ENCODE measurements around the gene C7orf57. TPM values are rescaled to one million over a fixed set of nuclear protein-coding genes. Genes with fewer than 3 reads are reported as not detected.

The C7orf57 gene
- total RNA-seq, 1 experiment from 2014 or later = 0.15 TPM

DNA sequence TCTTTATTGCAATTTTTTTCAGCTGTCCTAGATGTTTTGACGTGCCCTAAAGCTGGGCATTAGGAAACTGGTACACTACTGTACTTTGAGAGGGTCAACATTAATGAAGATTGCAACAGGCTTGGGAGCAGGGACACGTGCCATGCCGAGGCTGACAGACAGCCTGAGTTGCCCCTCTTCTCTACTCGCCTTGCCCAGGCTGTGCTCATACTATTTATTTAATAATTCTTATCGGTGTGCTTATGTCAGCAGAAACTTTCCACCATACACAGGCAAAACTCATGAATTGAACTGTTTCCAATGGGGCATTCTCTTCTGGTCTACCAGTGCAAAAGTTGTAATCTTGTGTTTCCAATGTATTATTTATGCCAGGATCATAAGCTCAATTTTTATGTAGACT lies 24.4 kb downstream of the C7orf57 start:
- no TSS peak for BruUV-seq (replicated peaks)
- Histone ChIP-seq H3K9ac (ENCODE audit: low read length) (no peak overlapping the region), H3K27ac (ENCODE audit: low read depth, low read length) (no peak overlapping the region), H3K36me3 (ENCODE audit: control insufficient read depth in 1 of 2, insufficient read depth in 2 of 2, low read length in 2 of 2) (no peaks in the 10 kb centered on the region), H4K20me1 (ENCODE audit: insufficient read depth) (no peaks in the 10 kb centered on the region), H3K79me2 (ENCODE audit: insufficient read depth, low read length) (no peaks in the 10 kb centered on the region), H2AFZ (ENCODE audit: low read depth, low read length, poor library complexity, severe bottlenecking) (no peak overlapping the region), H3K4me3 (replicated peaks in 1 of 2; ENCODE audit: low read depth in 1 of 2, low read length in 2 of 2) (no peak overlapping the region), H3K9me3 (ENCODE audit: control insufficient read depth in 1 of 2, insufficient read depth in 1 of 2, low read depth in 1 of 2, low read length in 2 of 2) (no peaks in the 10 kb centered on the region), H3K4me1 (ENCODE audit: control insufficient read depth in 1 of 2, insufficient read depth in 2 of 2, low read length in 2 of 2) (no peaks in the 10 kb centered on the region), H3K4me2 (ENCODE audit: low read length) (no peak overlapping the region), H3K27me3 (ENCODE audit: insufficient read depth, low read length) (no peaks in the 10 kb centered on the region), H3K9me2 (ENCODE audit: insufficient read depth) (0 out of 2 replicates have a peak, but pooled peaks cover 2% of the 10 kb centered on the region)
- CTCF ChIA-PET = no interaction called here
- POLR2A ChIA-PET = no interaction called here
- ATAC-seq = no peak
- TF ChIP-seq FOSL1 (IDR thresholded peaks at IDR 0.05; ENCODE audit: low read depth) = no peak
- no peak for TF ChIP-seq SP1 (IDR thresholded peaks at IDR 0.05; ENCODE audit: low read depth)
- TF ChIP-seq, protein P1, sequence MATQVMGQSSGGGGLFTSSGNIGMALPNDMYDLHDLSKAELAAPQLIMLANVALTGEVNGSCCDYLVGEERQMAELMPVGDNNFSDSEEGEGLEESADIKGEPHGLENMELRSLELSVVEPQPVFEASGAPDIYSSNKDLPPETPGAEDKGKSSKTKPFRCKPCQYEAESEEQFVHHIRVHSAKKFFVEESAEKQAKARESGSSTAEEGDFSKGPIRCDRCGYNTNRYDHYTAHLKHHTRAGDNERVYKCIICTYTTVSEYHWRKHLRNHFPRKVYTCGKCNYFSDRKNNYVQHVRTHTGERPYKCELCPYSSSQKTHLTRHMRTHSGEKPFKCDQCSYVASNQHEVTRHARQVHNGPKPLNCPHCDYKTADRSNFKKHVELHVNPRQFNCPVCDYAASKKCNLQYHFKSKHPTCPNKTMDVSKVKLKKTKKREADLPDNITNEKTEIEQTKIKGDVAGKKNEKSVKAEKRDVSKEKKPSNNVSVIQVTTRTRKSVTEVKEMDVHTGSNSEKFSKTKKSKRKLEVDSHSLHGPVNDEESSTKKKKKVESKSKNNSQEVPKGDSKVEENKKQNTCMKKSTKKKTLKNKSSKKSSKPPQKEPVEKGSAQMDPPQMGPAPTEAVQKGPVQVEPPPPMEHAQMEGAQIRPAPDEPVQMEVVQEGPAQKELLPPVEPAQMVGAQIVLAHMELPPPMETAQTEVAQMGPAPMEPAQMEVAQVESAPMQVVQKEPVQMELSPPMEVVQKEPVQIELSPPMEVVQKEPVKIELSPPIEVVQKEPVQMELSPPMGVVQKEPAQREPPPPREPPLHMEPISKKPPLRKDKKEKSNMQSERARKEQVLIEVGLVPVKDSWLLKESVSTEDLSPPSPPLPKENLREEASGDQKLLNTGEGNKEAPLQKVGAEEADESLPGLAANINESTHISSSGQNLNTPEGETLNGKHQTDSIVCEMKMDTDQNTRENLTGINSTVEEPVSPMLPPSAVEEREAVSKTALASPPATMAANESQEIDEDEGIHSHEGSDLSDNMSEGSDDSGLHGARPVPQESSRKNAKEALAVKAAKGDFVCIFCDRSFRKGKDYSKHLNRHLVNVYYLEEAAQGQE (IDR thresholded peaks at IDR 0.05; ENCODE audit: low read depth) = no peak
- TF ChIP-seq YY1 (IDR thresholded peaks at IDR 0.05; ENCODE audit: extremely low read depth, insufficient replicate concordance, low read depth, low read length) = no peak
- no peak for TF ChIP-seq ELF1 (IDR thresholded peaks at IDR 0.05; ENCODE audit: borderline replicate concordance, low read depth)
- no peak for TF ChIP-seq SIN3A (IDR thresholded peaks at IDR 0.05; ENCODE audit: low read depth)
- TF ChIP-seq EZH2phosphoT487 (IDR thresholded peaks at IDR 0.05; ENCODE audit: borderline replicate concordance) = no peak
- no peak for TF ChIP-seq POLR2AphosphoS5 (IDR thresholded peaks at IDR 0.05; ENCODE audit: low read depth, low read length)
- no peak for TF ChIP-seq POLR2A (IDR thresholded peaks at IDR 0.05; ENCODE audit: borderline replicate concordance, extremely low read depth, insufficient read depth, insufficient read length)
- no peak for TF ChIP-seq CBX3 (IDR thresholded peaks at IDR 0.05; ENCODE audit: low read depth)
- no peak for TF ChIP-seq JUND (IDR thresholded peaks at IDR 0.05)
- TF ChIP-seq, protein P2, sequence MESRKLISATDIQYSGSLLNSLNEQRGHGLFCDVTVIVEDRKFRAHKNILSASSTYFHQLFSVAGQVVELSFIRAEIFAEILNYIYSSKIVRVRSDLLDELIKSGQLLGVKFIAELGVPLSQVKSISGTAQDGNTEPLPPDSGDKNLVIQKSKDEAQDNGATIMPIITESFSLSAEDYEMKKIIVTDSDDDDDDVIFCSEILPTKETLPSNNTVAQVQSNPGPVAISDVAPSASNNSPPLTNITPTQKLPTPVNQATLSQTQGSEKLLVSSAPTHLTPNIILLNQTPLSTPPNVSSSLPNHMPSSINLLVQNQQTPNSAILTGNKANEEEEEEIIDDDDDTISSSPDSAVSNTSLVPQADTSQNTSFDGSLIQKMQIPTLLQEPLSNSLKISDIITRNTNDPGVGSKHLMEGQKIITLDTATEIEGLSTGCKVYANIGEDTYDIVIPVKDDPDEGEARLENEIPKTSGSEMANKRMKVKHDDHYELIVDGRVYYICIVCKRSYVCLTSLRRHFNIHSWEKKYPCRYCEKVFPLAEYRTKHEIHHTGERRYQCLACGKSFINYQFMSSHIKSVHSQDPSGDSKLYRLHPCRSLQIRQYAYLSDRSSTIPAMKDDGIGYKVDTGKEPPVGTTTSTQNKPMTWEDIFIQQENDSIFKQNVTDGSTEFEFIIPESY (IDR thresholded peaks at IDR 0.05; ENCODE audit: extremely low read depth, insufficient replicate concordance, low read length) = no peak
- TF ChIP-seq ZNF274 (IDR thresholded peaks at IDR 0.05; ENCODE audit: low read depth, low read length) = no peak
- TF ChIP-seq, protein P3, sequence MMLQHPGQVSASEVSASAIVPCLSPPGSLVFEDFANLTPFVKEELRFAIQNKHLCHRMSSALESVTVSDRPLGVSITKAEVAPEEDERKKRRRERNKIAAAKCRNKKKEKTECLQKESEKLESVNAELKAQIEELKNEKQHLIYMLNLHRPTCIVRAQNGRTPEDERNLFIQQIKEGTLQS (IDR thresholded peaks at IDR 0.05) = no peak
- no peak for TF ChIP-seq CEBPB (IDR thresholded peaks at IDR 0.05; ENCODE audit: low read depth)
- DNase-seq (ENCODE audit: low read depth, low spot score) = no peak
- RAD21 ChIA-PET (ENCODE audit: low non-redundant PET in 1 of 2, low total read pairs in 2 of 2, uncharacterized antibody in 2 of 2, unreplicated experiment in 2 of 2) = no interaction called here
- intact Hi-C loops (cut with micrococcal nuclease) = no loop called here

Measured in HCT116 (cell line).